Keratinocyte (primary cell): ENCODE results near the gene DBI. TPM values are rescaled to one million over a fixed set of nuclear protein-coding genes. Genes with fewer than 3 reads are reported as not detected.

ENCODE experiments used
- DNase-seq: peaks from one replicate; pipeline ENCODE4 v3.0.0-alpha.2; 2011; ENCODE audit warnings: low read depth, missing footprints, low spot score
- FAIRE-seq: peaks from 2 replicates; lab custom pipeline; 2011; peaks lifted over from hg19 to GRCh38; lab: Jason Lieb, UNC
- H2AFZ ChIP-seq: 2 replicates; pipeline ENCODE4 v1.6.0; 2012; ENCODE audit warnings: low read length, control low read depth, inconsistent platforms; ENCODE audit not compliant: control insufficient read depth
- H3K27ac ChIP-seq: 2 replicates; pipeline ENCODE4 v1.5.1; 2011; ENCODE audit warnings: low read length; ENCODE audit not compliant: control insufficient read depth, insufficient read depth
- H3K27me3 ChIP-seq: 3 replicates; pipeline ENCODE4 v1.6.0; 2011; ENCODE audit warnings: low read length; ENCODE audit not compliant: control insufficient read depth, insufficient read depth; ENCODE audit errors: extremely low read depth
- H3K36me3 ChIP-seq, 2 experiments: 2 replicates in 1 of 2; 3 replicates in 1 of 2; pipeline ENCODE4 v1.5.1; 2011; ENCODE audit warnings: low read length in 2 of 2, mild to moderate bottlenecking in 1 of 2; ENCODE audit not compliant: control insufficient read depth in 2 of 2, insufficient read depth in 2 of 2; ENCODE audit errors: extremely low read depth in 1 of 2
- H3K4me1 ChIP-seq: 3 replicates; pipeline ENCODE4 v1.5.1; 2011; ENCODE audit warnings: low read length; ENCODE audit not compliant: control insufficient read depth, insufficient read depth; ENCODE audit errors: extremely low read depth
- H3K4me2 ChIP-seq: 3 replicates; pipeline ENCODE4 v1.6.0; 2011; ENCODE audit warnings: low read depth, low read length; ENCODE audit not compliant: control insufficient read depth, insufficient read depth; ENCODE audit errors: extremely low read depth
- H3K4me3 ChIP-seq, 3 experiments: fragments of 200-600 bp in 1 of 3; sonication (generic) in 1 of 3; 2 replicates in 2 of 3; 3 replicates in 1 of 3; pipeline ENCODE4 v1.5.1; 2011 to 2016; ENCODE audit warnings: low read length in 3 of 3, mild to moderate bottlenecking in 3 of 3, control low read depth in 2 of 3, inconsistent platforms in 1 of 3, low read depth in 1 of 3, mixed read lengths in 1 of 3, mixed run types in 1 of 3, moderate library complexity in 1 of 3; ENCODE audit not compliant: control insufficient read depth in 2 of 3, insufficient read depth in 2 of 3; ENCODE audit errors: extremely low read depth in 1 of 3
- H3K79me2 ChIP-seq: 2 replicates; pipeline ENCODE4 v1.6.0; 2012; ENCODE audit warnings: low read length; ENCODE audit not compliant: control insufficient read depth, insufficient read depth
- H3K9ac ChIP-seq: 3 replicates; pipeline ENCODE4 v1.6.0; 2011; ENCODE audit warnings: low read length; ENCODE audit not compliant: control insufficient read depth, insufficient read depth; ENCODE audit errors: extremely low read depth
- H3K9me1 ChIP-seq: 3 replicates; pipeline ENCODE4 v1.6.0; 2011; ENCODE audit warnings: low read length; ENCODE audit not compliant: control insufficient read depth, insufficient read depth; ENCODE audit errors: extremely low read depth
- H3K9me3 ChIP-seq: 2 replicates; pipeline ENCODE4 v1.5.1; 2012; ENCODE audit warnings: low read depth, low read length; ENCODE audit not compliant: control insufficient read depth
- H4K20me1 ChIP-seq: 3 replicates; pipeline ENCODE4 v1.6.0; 2011; ENCODE audit warnings: low read length; ENCODE audit not compliant: control insufficient read depth, insufficient read depth; ENCODE audit errors: extremely low read depth
- EZH2 ChIP-seq: IDR thresholded peaks from one replicate; pipeline ENCODE4 v1.6.1; 2012; ENCODE audit warnings: inconsistent platforms, mild to moderate bottlenecking, low read length, moderate library complexity
- dilution Hi-C: fragments of 300-500 bp; cut with MboI; formaldehyde crosslinking; loops from one replicate; pipeline ENCODE4 v1.7.0; 2020; ENCODE audit warnings: low sequenced_read_pairs; ENCODE audit not compliant: extremely low pct_ligation_motif_present
- polyA plus RNA-seq, 5 experiments: library from polyadenylated mRNA; depleted of rRNA in 3 of 5; stranded (reverse) in 3 of 5; stranded (forward) in 1 of 5; unstranded in 1 of 5; fragments of >200 nt; gene quantifications; 1 replicate in 1 of 5; 2 replicates in 3 of 5; 3 replicates in 1 of 5; pipeline versions ENCODE4 v1.2.1 to v1.2.3, GENCODE V29; 2011 to 2012; ENCODE audit warnings: missing spikeins in 2 of 5, low read depth in 1 of 5, low replicate concordance in 1 of 5
- TF ChIP-seq, protein P1 (sequence below), 3 experiments: IDR thresholded peaks in 1 of 3; conservative IDR thresholded peaks in 1 of 3; optimal IDR thresholded peaks in 1 of 3; 2 replicates in 2 of 3; 3 replicates in 1 of 3; pipeline versions ENCODE3 to v1.5.1; 2011; ENCODE audit warnings: low read length in 3 of 3, mild to moderate bottlenecking in 3 of 3, moderate library complexity in 2 of 3, control low read depth in 1 of 3, inconsistent platforms in 1 of 3; ENCODE audit not compliant: insufficient read depth in 2 of 3; ENCODE audit errors: extremely low read depth in 1 of 3

Gene DBI
- polyA plus RNA-seq, 1 donor (not counting 4 experiments of a cell fraction or from before 2014, with no cell fraction given): 590 TPM

DNA sequence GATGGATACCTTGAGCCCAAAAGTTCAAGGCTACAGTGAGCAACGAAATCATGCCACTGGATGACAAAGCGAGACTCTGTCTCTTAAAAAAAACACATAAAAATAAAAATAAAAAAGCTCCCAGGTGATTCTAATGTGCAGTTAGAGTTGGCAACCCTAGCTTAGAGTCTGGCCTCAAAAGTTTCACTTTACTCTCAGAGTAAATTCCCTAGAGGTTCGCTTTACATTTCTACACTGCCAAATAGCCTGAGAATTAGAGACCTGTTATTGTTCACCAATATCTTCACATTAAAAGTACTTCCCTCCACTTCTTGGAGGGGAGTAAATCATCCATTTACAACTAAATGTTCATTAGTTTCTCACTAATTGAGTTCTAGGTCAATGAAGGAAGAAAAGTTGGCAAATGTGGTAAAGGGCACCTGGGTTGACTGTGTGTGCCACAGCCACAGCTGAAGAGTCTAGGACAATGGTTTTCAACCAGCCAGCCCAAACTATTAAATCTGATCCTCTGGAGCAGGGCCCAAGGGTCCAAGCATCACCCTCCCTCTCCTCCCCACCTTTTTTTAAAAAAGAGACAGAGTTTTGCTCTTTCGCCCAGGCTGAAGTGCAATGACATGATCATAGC is 49.6 kb downstream of the DBI start:
- H3K9me3 ChIP-seq: peaks cover 3% of the 10 kb centered on the region
- no peak for FAIRE-seq

DNA sequence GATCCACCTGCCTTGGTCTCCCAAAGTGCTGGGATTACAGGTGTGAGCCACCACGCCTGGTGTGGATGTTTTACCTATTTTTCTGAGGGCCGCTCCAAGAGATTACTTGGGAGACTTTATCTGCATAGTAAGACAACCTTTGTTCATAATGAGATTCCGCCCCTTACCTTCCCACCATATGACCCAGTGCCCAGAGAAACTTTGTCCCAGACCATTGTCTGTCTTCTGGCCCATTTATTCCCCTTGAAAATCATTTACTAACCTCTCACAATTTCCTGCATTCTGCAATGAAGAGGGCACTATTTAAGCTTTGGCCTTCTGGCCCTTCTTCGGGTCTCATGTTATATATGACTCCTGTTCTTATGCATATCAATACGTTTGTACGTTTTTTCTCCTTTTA is 51.1 kb downstream of the DBI start:
- no peak overlapping the region for H3K9ac ChIP-seq
- dilution Hi-C loops: no loop called here
- H3K9me3 ChIP-seq: peaks cover 3% of the 10 kb centered on the region
- DNase-seq (no peak), FAIRE-seq (no peak)
- H3K4me2 ChIP-seq: no peak overlapping the region
- H3K4me3 ChIP-seq: no peak overlapping the region
- no peak for TF ChIP-seq EZH2
- TF ChIP-seq, protein P1, sequence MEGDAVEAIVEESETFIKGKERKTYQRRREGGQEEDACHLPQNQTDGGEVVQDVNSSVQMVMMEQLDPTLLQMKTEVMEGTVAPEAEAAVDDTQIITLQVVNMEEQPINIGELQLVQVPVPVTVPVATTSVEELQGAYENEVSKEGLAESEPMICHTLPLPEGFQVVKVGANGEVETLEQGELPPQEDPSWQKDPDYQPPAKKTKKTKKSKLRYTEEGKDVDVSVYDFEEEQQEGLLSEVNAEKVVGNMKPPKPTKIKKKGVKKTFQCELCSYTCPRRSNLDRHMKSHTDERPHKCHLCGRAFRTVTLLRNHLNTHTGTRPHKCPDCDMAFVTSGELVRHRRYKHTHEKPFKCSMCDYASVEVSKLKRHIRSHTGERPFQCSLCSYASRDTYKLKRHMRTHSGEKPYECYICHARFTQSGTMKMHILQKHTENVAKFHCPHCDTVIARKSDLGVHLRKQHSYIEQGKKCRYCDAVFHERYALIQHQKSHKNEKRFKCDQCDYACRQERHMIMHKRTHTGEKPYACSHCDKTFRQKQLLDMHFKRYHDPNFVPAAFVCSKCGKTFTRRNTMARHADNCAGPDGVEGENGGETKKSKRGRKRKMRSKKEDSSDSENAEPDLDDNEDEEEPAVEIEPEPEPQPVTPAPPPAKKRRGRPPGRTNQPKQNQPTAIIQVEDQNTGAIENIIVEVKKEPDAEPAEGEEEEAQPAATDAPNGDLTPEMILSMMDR (optimal IDR thresholded peaks at IDR 0.05 in 1 of 3, IDR thresholded peaks at IDR 0.05 in 1 of 3, conservative IDR thresholded peaks at IDR 0.05 in 1 of 3; ENCODE audit: extremely low read depth in 1 of 3, insufficient read depth in 2 of 3, low read length in 3 of 3): no peak
- no peak overlapping the region for H2AFZ ChIP-seq
- no peaks in the 10 kb centered on the region for H4K20me1 ChIP-seq
- H3K36me3 ChIP-seq: no peaks in the 10 kb centered on the region
- H3K27me3 ChIP-seq: no peaks in the 10 kb centered on the region
- no peak overlapping the region for H3K27ac ChIP-seq
- no peaks in the 10 kb centered on the region for H3K79me2 ChIP-seq
- H3K4me1 ChIP-seq: peaks cover under 1% of the 10 kb centered on the region
- no peaks in the 10 kb centered on the region for H3K9me1 ChIP-seq

More for the DNA sequence above, 49.6 kb downstream of the DBI start:
- Histone ChIP-seq H3K4me3 (no peak overlapping the region), H3K79me2 (no peaks in the 10 kb centered on the region), H3K36me3 (no peaks in the 10 kb centered on the region), H3K9me1 (no peaks in the 10 kb centered on the region), H4K20me1 (no peaks in the 10 kb centered on the region), H3K27ac (no peak overlapping the region), H2AFZ (no peak overlapping the region), H3K4me1 (no peaks in the 10 kb centered on the region), H3K9ac (no peak overlapping the region), H3K27me3 (no peaks in the 10 kb centered on the region), H3K4me2 (no peak overlapping the region)
- dilution Hi-C loops: no loop called here
- TF ChIP-seq, protein P1 (optimal IDR thresholded peaks at IDR 0.05 in 1 of 3, IDR thresholded peaks at IDR 0.05 in 1 of 3, conservative IDR thresholded peaks at IDR 0.05 in 1 of 3; ENCODE audit: extremely low read depth in 1 of 3, insufficient read depth in 2 of 3, low read length in 3 of 3): no peak
- TF ChIP-seq EZH2: no peak
- no peak for DNase-seq
